Ishikawa (cell line): ENCODE results near the gene TNS1.

Experiments used
- CEBPB ChIP-seq: IDR thresholded peaks from 2 replicates; pipeline ENCODE4 v1.6.1; 2012
- CREB1 ChIP-seq: IDR thresholded peaks from 2 replicates; pipeline ENCODE4 v1.6.1; 2012; ENCODE audit warnings: low read depth
- EGR1 ChIP-seq: IDR thresholded peaks from 2 replicates; pipeline ENCODE4 v1.6.1; 2012
- EP300 ChIP-seq: IDR thresholded peaks from 2 replicates; pipeline ENCODE4 v1.6.1; 2012; ENCODE audit warnings: borderline replicate concordance
- FOXM1 ChIP-seq: IDR thresholded peaks from 2 replicates; pipeline ENCODE4 v1.6.1; 2012; ENCODE audit warnings: low read depth, borderline replicate concordance
- NFIC ChIP-seq: IDR thresholded peaks from 2 replicates; pipeline ENCODE4 v1.6.1; 2012
- RAD21 ChIP-seq: IDR thresholded peaks from 2 replicates; pipeline ENCODE4 v1.6.1; 2012; ENCODE audit warnings: low read depth
- REST ChIP-seq: IDR thresholded peaks from 2 replicates; pipeline ENCODE4 v1.6.1; 2012; ENCODE audit warnings: low read depth, mild to moderate bottlenecking
- TAF1 ChIP-seq: IDR thresholded peaks from 2 replicates; pipeline ENCODE4 v1.6.1; 2012; ENCODE audit warnings: low read depth, mild to moderate bottlenecking
- TCF12 ChIP-seq: IDR thresholded peaks from 2 replicates; pipeline ENCODE4 v1.6.1; 2012; ENCODE audit warnings: low read depth
- TEAD4 ChIP-seq: IDR thresholded peaks from 2 replicates; pipeline ENCODE4 v1.6.1; 2012
- USF1 ChIP-seq: IDR thresholded peaks from 2 replicates; pipeline ENCODE4 v1.6.1; 2012
- YY1 ChIP-seq: IDR thresholded peaks from 2 replicates; pipeline ENCODE4 v1.6.1; 2012; ENCODE audit warnings: low read depth
- ZBTB7A ChIP-seq: IDR thresholded peaks from 2 replicates; pipeline ENCODE4 v1.6.1; 2012; ENCODE audit warnings: low read depth
- TF ChIP-seq, protein P1 (sequence below): IDR thresholded peaks from 2 replicates; pipeline ENCODE4 v1.6.1; 2012

TNS1 gene

DNA sequence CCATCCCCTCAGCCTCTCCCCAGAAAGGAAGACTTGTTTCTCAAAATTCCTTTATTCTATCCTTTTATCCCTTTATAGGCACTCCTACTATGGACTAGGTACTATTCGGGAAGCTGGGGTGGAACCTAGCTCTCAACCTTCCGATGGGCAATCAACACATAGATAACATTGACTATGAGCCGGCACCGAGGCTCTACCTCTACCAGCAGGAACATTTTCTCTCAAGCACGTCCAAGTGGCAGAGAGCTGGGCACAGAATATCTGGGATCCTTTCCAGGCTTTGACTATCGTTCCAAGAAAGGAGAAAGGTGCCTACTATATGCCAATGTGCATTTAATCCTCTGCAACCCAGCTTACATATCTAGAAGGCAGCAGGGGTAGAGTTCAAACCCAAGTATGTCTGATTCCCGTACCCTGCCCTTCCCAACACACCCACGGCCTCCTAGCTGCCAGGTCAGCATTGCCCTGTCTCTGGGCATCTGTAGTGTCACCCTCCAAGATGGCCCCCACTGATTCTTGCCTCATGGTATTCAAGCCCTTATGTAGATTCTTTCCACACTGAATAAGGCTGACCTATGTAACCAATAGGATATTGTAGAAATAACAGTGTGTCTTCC lies 28.3 kb downstream of the TNS1 start:
- TF ChIP-seq FOXM1 (no peak), TAF1 (no peak), RAD21 (no peak), NFIC (no peak), REST (no peak)

- TF ChIP-seq TCF12 = no peak
- no peak for TF ChIP-seq REST
- no peak for TF ChIP-seq CREB1
- no peak for TF ChIP-seq CEBPB
- no peak for TF ChIP-seq EGR1
- no peak for TF ChIP-seq USF1
- no peak for TF ChIP-seq TAF1
- TF ChIP-seq, protein P1, sequence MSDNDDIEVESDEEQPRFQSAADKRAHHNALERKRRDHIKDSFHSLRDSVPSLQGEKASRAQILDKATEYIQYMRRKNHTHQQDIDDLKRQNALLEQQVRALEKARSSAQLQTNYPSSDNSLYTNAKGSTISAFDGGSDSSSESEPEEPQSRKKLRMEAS = no peak
- no peak for TF ChIP-seq ZBTB7A
- no peak for TF ChIP-seq FOXM1
- TF ChIP-seq RAD21 = no peak
- no peak for TF ChIP-seq NFIC
- no peak for TF ChIP-seq YY1
- TF ChIP-seq TEAD4 = no peak
- TF ChIP-seq EP300 = no peak
Measured at GRCh38 chr2:217973008-217973787, 29.6 kb downstream of the TNS1 start.

DNA sequence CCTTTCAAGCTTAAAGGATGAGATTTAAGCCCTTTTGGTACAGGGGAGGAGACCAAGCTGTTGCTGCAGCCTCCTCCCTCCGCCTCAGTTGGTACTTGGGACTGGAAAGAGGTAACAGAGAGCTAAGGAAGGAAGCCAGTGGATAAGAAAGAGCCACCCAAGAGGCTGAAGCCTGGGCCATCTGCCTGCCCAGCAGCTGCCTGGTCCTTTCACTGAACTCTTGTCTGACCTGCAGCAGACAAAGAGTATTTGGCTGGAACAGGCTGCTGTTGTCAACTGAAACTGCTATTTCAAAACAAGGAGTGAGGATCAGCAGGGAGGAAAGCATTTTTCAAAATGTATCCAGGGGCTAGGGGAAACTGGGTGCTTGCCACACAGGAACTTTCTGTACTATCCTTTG lies 30.3 kb downstream of the TNS1 start:
- TF ChIP-seq TEAD4 = no peak
- TF ChIP-seq CEBPB = no peak
- TF ChIP-seq, protein P1 = no peak
- TF ChIP-seq TCF12 = no peak
- no peak for TF ChIP-seq YY1
- TF ChIP-seq REST = no peak
- TF ChIP-seq NFIC = no peak

GRCh38 chr2:217972037-217972436 lies 30.8 kb downstream of the TNS1 start:
- TF ChIP-seq ZBTB7A (no peak), FOXM1 (no peak)

DNA sequence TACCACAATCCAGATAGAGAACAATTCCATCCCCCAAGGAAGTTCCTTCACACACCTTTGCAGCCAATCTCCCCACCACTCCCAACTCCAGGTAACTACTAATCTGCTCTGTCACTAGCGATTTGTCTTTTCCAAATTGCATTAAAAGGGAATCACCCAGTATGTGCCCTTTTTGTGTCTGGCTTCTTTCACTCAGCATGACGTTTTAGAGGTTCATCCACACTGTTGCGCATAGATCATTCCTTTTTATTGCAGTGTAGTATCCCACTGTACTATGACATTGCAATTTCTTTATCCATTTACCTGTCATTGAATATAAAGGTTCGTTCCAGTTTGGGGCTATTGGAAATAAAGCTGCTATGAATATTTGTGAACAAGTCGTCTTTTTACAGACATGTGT lies 31.6 kb downstream of the TNS1 start:
- no peak for TF ChIP-seq TEAD4
- TF ChIP-seq TAF1 = no peak
- TF ChIP-seq EP300 = no peak
- TF ChIP-seq CREB1 = no peak
- no peak for TF ChIP-seq USF1
- no peak for TF ChIP-seq RAD21
- no peak for TF ChIP-seq REST
- no peak for TF ChIP-seq ZBTB7A
- TF ChIP-seq NFIC = no peak
- no peak for TF ChIP-seq FOXM1
- TF ChIP-seq, protein P1 = no peak
- TF ChIP-seq CEBPB = no peak
- no peak for TF ChIP-seq TCF12
- TF ChIP-seq YY1 = no peak
- no peak for TF ChIP-seq EGR1
